Measurements from ENCODE around the gene ACACA. TPM values are rescaled to one million over a fixed set of nuclear protein-coding genes. Genes with fewer than 3 reads are reported as not detected.

ACACA gene
- total and polyA plus RNA-seq, 8 donors = 9.1 to 31.6 (median 13.1) TPM

- H3K27me3 ChIP-seq = no peaks in the 10 kb centered on the region
- WGBS, 2 donors = 84 to 87% methylated on average over 7 of the region's 7 CpGs
- ATAC-seq = no peak
- no peak overlapping the region for H3K27ac ChIP-seq
- no peaks in the 10 kb centered on the region for H3K9me3 ChIP-seq
- intact Hi-C loops (cut with DNase I) = no loop called here
- H3K4me3 ChIP-seq = no peak overlapping the region
- no peak for DNase-seq
- peaks cover 0 to 2% (median 0%) of the 10 kb centered on the region in 3 donors for H3K36me3 ChIP-seq
- H3K4me1 ChIP-seq = no peaks in the 10 kb centered on the region
- no peak for TF ChIP-seq CTCF (IDR thresholded peaks at IDR 0.05)
- no peak for FAIRE-seq
Measured at GRCh38 chr17:37116671-37117185, 289.9 kb downstream of the ACACA start.

GRCh38 chr17:37111329-37111728, 295.3 kb downstream of the ACACA start:
- no peaks in the 10 kb centered on the region for H3K9me3 ChIP-seq
- 88 to 93% methylated on average over 4 of the region's 4 CpGs for WGBS, 2 donors
- no peak overlapping the region for H3K4me3 ChIP-seq
- no peaks in the 10 kb centered on the region for H3K36me3 ChIP-seq
- no peak for FAIRE-seq
- no peak overlapping the region for H3K27ac ChIP-seq
- no peak for TF ChIP-seq CTCF (IDR thresholded peaks at IDR 0.05)
- no peaks in the 10 kb centered on the region for H3K27me3 ChIP-seq
- no peaks in the 10 kb centered on the region for H3K4me1 ChIP-seq
- intact Hi-C loops (cut with DNase I) = no loop called here
- no peak for DNase-seq
- no peak for ATAC-seq

GRCh38 chr17:37110746-37111145, 295.9 kb downstream of the ACACA start:
- H3K36me3 ChIP-seq = no peaks in the 10 kb centered on the region
- ATAC-seq (no peak), FAIRE-seq (no peak), DNase-seq (no peak)
- 90 to 95% methylated on average over 4 of the region's 4 CpGs for WGBS, 2 donors
- intact Hi-C loops (cut with DNase I) = no loop called here
- TF ChIP-seq CTCF (IDR thresholded peaks at IDR 0.05) = no peak
- H3K27me3 ChIP-seq = no peaks in the 10 kb centered on the region
- no peak overlapping the region for H3K27ac ChIP-seq
- no peaks in the 10 kb centered on the region for H3K4me1 ChIP-seq
- H3K4me3 ChIP-seq = no peak overlapping the region
- no peaks in the 10 kb centered on the region for H3K9me3 ChIP-seq

GRCh38 chr17:37109731-37110710, 296.6 kb downstream of the ACACA start:
- DNase-seq = no peak
- Histone ChIP-seq H3K4me1 (no peaks in the 10 kb centered on the region), H3K27ac (no peak overlapping the region), H3K36me3 (no peaks in the 10 kb centered on the region), H3K27me3 (no peaks in the 10 kb centered on the region), H3K9me3 (no peaks in the 10 kb centered on the region), H3K4me3 (no peak overlapping the region)
- ATAC-seq = peak in 2 of 4 donors; percentile 46 to 59
- WGBS, 2 donors = 87 to 88% methylated on average over 9 of the region's 9 CpGs
- intact Hi-C loops (cut with DNase I) = no loop called here
- TF ChIP-seq CTCF (IDR thresholded peaks at IDR 0.05) = no peak
- FAIRE-seq = no peak

- ATAC-seq (no peak), FAIRE-seq (no peak), DNase-seq (no peak)
- Histone ChIP-seq H3K4me1 (no peaks in the 10 kb centered on the region), H3K4me3 (no peak overlapping the region), H3K27me3 (no peaks in the 10 kb centered on the region), H3K9me3 (no peaks in the 10 kb centered on the region), H3K36me3 (no peaks in the 10 kb centered on the region), H3K27ac (no peak overlapping the region)
- WGBS, 2 donors = 92 to 94% methylated on average over 5 of the region's 5 CpGs
- no peak for TF ChIP-seq CTCF (IDR thresholded peaks at IDR 0.05)
- intact Hi-C loops (cut with DNase I) = no loop called here
Measured at GRCh38 chr17:37109106-37109505, 297.5 kb downstream of the ACACA start.
